ENCODE data around the gene TTC12.
"Not testable (repeated sequence)": the region's sequence is repeated elsewhere in the genome, so short reads cannot be mapped to it uniquely, and the experiment has no call there.

TTC12 gene

GRCh38 chr11:113283881-113284280 is 30.5 kb upstream of the TTC12 start:
- no peak overlapping the region for H3K4me3 ChIP-seq (ENCODE audit: low read depth, low read length)

DNA sequence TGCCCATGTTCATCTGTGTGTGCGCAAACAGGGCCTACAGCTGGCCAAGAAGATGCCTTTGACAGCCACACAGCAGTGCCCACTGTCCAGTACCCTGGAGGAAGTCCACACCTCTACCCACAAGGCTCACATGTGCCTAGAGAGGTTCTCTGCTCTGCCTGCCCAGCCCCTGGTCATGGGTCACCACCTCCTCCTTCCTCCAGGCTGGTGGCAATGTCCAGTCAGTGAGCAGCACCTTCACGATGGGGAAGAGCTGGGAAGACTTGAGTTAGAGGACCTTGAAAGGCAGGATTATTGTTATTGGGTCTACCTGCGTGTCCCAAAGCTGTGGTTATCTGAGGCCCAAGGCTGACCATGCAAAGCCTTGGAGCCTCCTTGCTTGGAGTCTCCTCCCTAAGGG is 28.4 kb upstream of the TTC12 start:
- H3K4me3 ChIP-seq (ENCODE audit: low read depth, low read length): no peak overlapping the region

GRCh38 chr11:113286509-113287497 is 27.6 kb upstream of the TTC12 start:
- no peak overlapping the region for H3K4me3 ChIP-seq (ENCODE audit: low read depth, low read length)

GRCh38 chr11:113287801-113288200 is 26.6 kb upstream of the TTC12 start:
- H3K4me3 ChIP-seq (ENCODE audit: low read depth, low read length): no peak overlapping the region

- no peak overlapping the region for H3K4me3 ChIP-seq (ENCODE audit: low read depth, low read length)
Observed at GRCh38 chr11:113288286-113288863, 26.0 kb upstream of the TTC12 start.

GRCh38 chr11:113289431-113290187 is 24.8 kb upstream of the TTC12 start:
- no peak overlapping the region for H3K4me3 ChIP-seq (ENCODE audit: low read depth, low read length)

GRCh38 chr11:113293936-113294335 is 20.4 kb upstream of the TTC12 start:
- no peak overlapping the region for H3K4me3 ChIP-seq (ENCODE audit: low read depth, low read length)

DNA sequence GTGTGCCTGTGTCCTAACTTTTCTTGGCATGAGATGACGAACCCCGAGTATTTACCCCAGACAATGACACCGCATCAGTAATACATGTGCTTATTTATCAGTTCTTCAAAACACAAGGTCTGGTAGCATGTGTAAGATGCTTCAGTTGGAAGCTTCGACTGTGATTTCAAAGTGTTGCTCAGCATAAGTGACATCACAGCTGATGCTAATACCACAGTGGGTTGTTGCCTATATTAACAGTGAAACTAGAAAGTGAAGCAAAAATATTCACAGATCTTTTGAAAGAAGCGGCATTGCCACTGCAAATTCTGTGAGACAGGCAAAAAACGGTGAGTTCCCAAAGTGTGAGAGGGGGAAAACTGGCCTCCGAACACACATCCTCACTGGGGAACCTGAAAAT is 18.4 kb upstream of the TTC12 start:
- no peak overlapping the region for H3K4me3 ChIP-seq (ENCODE audit: low read depth, low read length)

DNA sequence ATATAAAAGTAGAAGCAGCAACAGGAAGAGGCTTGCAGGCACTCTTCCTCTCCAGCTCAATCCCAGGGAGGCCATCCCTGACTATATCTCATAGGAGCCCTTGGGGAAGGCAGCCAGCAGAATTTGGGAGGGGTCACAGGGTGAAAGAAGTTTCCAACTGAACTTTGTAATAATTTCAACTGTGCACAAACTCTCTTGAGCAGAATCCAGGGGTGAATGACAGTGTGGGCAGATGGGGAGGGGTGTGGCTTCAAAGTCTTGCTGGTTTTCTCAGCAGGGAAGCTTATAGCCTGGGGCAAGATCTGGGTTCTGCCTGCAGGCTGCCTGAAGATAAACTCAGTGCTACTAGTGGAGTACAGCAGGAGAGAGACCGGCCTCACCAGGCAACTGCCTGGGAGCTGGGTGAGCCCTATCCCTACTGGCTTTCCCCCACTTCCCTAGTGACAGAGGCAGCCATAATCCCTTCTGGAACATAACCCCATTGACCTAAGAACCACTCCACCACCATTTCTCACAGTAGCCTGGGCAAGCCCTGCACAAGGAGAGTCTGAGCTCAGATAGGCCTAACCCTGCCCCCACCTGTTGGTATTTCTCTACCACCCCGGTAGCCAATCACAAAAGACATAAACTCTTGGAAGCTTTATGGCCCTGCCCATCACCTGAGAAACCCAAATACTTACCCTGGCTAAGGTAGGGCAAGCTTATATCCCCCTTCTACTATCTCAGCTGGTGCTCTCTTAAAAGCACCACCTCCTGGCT is 17.8 kb upstream of the TTC12 start:
- H3K4me3 ChIP-seq (ENCODE audit: low read depth, low read length): no peak overlapping the region

- H3K4me3 ChIP-seq (ENCODE audit: low read depth, low read length): not testable (repeated sequence)
Observed at GRCh38 chr11:113298496-113298895, 15.9 kb upstream of the TTC12 start.

- H3K4me3 ChIP-seq (ENCODE audit: low read depth, low read length): no peak overlapping the region
Observed at GRCh38 chr11:113304916-113305315, 9.5 kb upstream of the TTC12 start.

DNA sequence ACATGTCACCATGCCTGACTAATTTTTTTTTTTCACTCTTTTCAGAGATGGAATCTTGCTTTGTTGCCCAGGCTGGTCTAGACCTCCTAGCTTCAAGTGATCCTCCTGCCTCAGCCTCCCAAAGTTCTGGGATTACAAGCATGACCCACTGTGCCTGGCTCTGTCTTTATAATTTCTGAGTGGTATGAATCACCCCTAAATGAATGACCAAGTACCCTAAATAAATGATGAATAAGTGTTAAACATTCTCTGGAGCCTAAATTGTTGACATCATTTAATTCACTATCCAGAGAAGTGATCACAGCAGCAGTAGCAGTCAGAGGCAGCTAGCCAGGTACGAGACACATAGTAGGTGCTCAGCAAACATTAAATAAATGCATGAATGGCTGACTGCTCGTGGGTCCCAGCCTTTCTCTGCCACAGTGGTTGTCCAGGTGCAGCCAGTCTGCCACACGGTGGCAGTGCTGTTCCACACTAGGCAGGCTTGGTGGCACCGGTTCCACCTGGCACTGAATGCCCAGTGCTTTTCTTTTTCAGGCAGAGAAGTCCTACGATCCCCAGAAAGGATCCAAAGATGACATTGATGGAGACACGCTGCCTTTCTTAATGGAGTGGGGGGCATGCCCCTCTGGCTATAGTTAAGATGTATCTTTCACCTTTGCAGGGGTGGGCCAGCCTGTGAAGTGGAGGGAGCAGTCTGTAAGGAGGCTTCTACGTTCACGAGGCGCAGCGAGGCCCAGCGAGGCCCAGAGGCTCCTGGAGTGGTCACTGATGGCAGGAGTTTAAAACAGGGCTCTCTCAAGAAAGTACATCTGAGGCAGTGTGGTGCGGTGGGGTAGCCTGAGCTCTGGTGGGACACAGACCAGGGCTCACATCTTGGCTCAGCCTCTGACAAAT is 8.7 kb upstream of the TTC12 start:
- H3K4me3 ChIP-seq (ENCODE audit: low read depth, low read length): no peak overlapping the region

DNA sequence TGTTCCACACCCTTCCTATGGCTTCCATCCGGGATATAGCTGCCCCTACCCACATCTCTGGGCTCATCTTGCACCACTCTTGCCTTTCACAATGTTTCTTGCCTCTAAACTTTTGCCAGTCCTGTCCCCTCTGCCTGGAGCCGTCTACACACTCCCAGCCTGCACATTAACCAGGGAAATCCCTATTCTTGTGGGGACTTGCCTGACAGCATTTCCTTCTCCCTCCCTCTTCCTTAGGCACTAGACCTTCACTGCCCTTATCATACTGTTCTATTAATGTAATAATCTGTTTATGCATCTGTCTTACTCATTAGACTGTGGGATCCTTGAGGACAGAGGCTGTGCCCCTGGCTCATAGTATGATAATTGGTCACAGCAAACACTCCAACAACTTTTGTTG is 5.8 kb upstream of the TTC12 start:
- H3K4me3 ChIP-seq (ENCODE audit: low read depth, low read length): no peak overlapping the region

DNA sequence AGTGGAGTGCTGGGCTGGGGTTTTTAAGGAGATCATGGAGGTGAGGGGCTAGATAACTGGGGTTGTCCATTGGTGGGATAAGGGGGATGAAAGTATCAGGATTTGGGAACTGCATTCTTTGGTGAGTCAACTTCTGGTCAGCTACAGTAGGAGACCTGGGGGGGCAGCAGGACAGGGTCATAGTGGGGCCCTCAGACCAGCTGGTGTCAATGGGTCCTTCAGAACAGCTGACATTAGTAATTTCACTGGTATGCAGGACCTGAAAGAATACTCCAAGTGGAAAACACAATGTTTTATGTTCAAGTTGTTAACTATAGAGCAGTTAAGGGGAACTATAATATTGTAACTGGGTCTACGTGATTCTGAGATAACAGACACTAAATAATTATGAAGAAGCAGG is 2.8 kb upstream of the TTC12 start:
- H3K4me3 ChIP-seq (ENCODE audit: low read depth, low read length): no peak overlapping the region

DNA sequence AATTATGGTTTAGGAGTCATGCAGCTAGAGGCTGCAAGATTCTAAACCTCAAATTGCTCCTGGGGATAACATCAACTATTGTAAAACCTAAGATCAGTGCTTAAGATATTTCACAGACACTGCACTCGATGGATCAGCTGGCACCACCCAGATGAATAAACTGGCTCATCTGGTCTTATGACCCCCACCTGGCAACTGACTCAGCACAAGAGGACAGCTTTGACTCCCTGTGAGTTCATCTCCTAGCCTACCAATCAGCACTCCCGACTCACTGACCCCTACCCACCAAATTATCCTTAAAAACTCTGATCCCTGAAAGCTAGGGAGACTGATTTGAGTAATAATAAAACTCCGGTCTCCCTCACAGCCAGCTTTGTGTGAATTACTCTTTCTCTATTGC is 782 bp upstream of the TTC12 start:
- H3K4me3 ChIP-seq (ENCODE audit: low read depth, low read length): no peak overlapping the region

DNA sequence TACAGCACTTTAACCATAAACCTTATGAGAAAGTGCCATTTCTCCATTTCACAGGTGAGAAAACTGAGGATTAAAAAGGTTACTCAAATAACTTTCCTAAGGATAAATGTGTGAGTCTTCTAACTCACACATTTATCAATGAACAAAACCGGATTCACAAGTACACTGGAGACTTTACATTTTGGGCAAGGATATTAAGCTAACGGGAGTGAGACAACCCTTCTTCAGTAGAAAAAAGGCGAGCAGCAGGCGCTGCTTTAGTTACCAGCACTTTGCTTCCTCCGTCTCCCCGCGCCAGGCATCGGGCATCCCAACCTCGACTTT is 356 bp upstream of the TTC12 start:
- H3K4me3 ChIP-seq (ENCODE audit: low read depth, low read length): peak overlapping the region; percentile 9

DNA sequence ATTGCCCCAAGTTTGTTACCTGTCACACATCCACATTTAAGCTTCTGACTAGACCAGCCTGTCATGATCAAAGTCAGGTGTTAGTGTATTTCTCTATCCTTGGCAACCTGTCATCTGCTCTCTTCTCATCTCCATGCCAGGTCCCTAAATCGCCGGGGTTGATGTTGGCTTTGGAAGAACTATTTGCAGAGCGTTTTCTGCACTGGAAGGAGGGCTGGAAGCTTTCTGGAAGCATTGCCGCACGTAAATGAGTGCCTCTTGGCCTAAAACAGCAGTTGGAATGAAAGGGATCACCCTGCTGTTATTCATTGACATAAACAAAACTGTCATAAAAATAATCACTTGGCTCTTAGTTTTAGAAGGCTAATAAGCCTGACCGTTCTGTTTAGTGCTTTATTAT is 1.4 kb downstream of the TTC12 start:
- no peak overlapping the region for H3K4me3 ChIP-seq (ENCODE audit: low read depth, low read length)

DNA sequence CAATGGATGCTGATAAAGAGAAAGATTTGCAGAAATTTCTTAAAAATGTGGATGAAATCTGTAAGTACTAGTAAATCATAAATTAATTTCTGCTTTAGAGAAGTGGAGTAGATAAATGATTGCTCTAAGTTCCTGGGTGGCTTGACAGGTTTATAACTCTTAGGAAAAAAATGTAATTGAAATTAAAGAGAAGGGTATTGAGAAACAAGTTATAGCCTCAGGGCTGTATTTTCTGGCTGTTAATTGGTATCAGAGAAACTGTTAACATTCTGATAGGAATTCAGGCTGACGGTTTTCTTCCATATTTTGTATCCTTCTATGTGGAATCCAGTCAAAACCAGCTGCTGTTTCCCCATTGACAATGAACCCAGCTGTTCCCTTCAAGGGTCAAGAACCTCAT is 1.9 kb downstream of the TTC12 start:
- H3K4me3 ChIP-seq (ENCODE audit: low read depth, low read length): no peak overlapping the region

DNA sequence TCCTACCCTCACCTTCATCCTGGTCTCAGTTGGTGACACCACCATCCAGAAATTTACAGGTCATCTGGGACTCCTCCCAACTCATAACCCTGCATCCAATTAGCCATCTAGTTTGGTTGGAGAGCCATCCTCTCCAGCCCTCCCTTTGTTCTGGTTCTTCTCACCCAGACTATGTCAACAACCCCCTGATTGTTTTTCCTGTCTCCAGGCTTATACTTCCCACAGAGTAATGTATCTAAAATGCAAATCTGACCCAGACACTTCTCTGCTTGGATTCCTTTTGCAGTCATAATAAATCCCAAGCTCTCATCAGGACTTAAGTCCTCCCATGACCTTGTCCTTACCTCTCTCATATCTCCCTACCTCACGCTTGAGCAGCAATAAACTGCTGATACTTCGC is 3.0 kb downstream of the TTC12 start:
- H3K4me3 ChIP-seq (ENCODE audit: low read depth, low read length): no peak overlapping the region

DNA sequence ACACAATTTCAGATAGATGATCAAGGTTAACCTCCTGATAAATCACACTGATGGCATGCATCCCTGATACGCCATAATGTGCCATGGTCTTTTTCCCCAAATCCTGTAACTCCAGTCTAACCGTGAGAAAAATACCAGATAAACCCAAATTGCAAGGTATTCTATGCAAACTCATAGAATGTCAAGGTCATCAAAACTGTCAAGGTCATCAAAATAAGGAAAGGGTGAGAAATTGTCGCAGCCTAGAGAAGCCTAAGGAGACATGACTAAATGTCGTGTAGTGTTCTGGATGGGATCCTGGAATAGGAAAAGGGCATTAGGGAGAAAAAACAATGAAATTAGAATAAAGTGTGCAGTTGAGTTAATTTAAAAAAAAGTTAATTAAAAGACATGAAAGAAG is 4.7 kb downstream of the TTC12 start:
- no peak overlapping the region for H3K4me3 ChIP-seq (ENCODE audit: low read depth, low read length)
